Panc1 (cell line): ENCODE measurements around the gene POLDIP3. TPM values are rescaled to one million over a fixed set of nuclear protein-coding genes. Genes with fewer than 3 reads are reported as not detected.

ENCODE experiments used
- ATAC-seq: fragments of 200-7000 bp; cut with Tn5 transposase; 2 replicates; pipeline ENCODE4 v1.9.1; 2020; ENCODE audit warnings: mild to moderate bottlenecking, moderate library complexity
- BruUV-seq: library from RNA; stranded (reverse); fragments of 400-500 nt; replicated peaks from 2 replicates; lab custom pipeline; 2021; lab: Mats Ljungman, UMichigan
- CTCF ChIA-PET: fragments of 300-600 bp; sonication (Branson Sonifier 250); formaldehyde crosslinking; loops from one replicate; lab custom pipeline; 2022; ENCODE audit warnings: antibody characterized with exemption; lab: Charles Lee
- POLR2A ChIA-PET: fragments of 300-600 bp; sonication (Branson Sonifier 250); formaldehyde crosslinking; loops from one replicate; lab custom pipeline; 2022; ENCODE audit warnings: antibody characterized with exemption; lab: Charles Lee
- DNase-seq: peaks from one replicate; pipeline ENCODE4 v3.0.0-alpha.2; 2010; ENCODE audit warnings: low read depth, low spot score
- H3K27ac ChIP-seq: 2 replicates; pipeline ENCODE4 v1.5.1; 2011; ENCODE audit warnings: mild to moderate bottlenecking, low read length, inconsistent platforms
- H3K27me3 ChIP-seq: fragments of 200-500 bp; sonication (Bioruptor generic); 2 replicates; pipeline ENCODE4 v1.6.0; 2014; ENCODE audit warnings: low read length, inconsistent platforms; ENCODE audit not compliant: control insufficient read depth, insufficient read depth
- H3K36me3 ChIP-seq: fragments of 200-500 bp; sonication (Bioruptor generic); 2 replicates; pipeline ENCODE4 v1.5.1; 2014; ENCODE audit warnings: inconsistent platforms, mild to moderate bottlenecking, low read length, moderate library complexity; ENCODE audit not compliant: control insufficient read depth, insufficient read depth
- H3K4me1 ChIP-seq: 2 replicates; pipeline ENCODE4 v1.5.1; 2011; ENCODE audit warnings: inconsistent platforms, mild to moderate bottlenecking, low read length, moderate library complexity; ENCODE audit not compliant: control insufficient read depth, insufficient read depth
- H3K4me3 ChIP-seq, 2 experiments: 2 replicates each; pipeline ENCODE4 v1.5.1; 2011 to 2012; ENCODE audit warnings: low read depth in 2 of 2, low read length in 2 of 2, mild to moderate bottlenecking in 2 of 2, inconsistent platforms in 1 of 2, moderate library complexity in 1 of 2
- H3K9me3 ChIP-seq: fragments of 200-500 bp; sonication (Bioruptor generic); 2 replicates; pipeline ENCODE4 v1.5.1; 2014; ENCODE audit warnings: low read depth, mild to moderate bottlenecking, inconsistent platforms, low read length, moderate library complexity; ENCODE audit not compliant: control insufficient read depth, insufficient read depth
- POLR2AphosphoS5 ChIP-seq: IDR thresholded peaks from 2 replicates; pipeline ENCODE4 v1.6.1; 2012; ENCODE audit warnings: mild to moderate bottlenecking, low read depth, low read length, moderate library complexity
- SIN3A ChIP-seq: IDR thresholded peaks from 2 replicates; pipeline ENCODE4 v1.6.1; 2012; ENCODE audit warnings: low read depth, mild to moderate bottlenecking, low read length, moderate library complexity, borderline replicate concordance; ENCODE audit not compliant: insufficient read depth
- TCF7L2 ChIP-seq: IDR thresholded peaks from 2 replicates; pipeline ENCODE4 v1.6.1; 2011; ENCODE audit warnings: mild to moderate bottlenecking, low read depth, low read length, inconsistent platforms
- in situ Hi-C: cut with HindIII; loops from 2 replicates; pipeline ENCODE4 v1.10.0; 2016; ENCODE audit warnings: low sequenced_read_pairs, low pct_unique_long_range_greater_than_20kb
- intact Hi-C: fragments of 100-400 bp; cut with micrococcal nuclease; formaldehyde crosslinking; loops from one replicate; pipeline ENCODE4 v1.10.0; 2022; ENCODE audit not compliant: unreplicated experiment
- total RNA-seq: library from RNA; stranded (reverse); gene quantifications from one replicate; pipeline ENCODE4 v1.2.1, GENCODE V29; 2021; ENCODE audit not compliant: unreplicated experiment
- TF ChIP-seq, protein P1 (sequence below): fragments of 450-650 bp; IDR thresholded peaks from 2 replicates; pipeline ENCODE4 v1.5.1; 2017; ENCODE audit warnings: mild to moderate bottlenecking
- TF ChIP-seq, protein P2 (sequence below), 2 experiments: IDR thresholded peaks; 2 replicates each; pipeline ENCODE4 v1.6.1; 2011 to 2012; ENCODE audit warnings: low read depth in 2 of 2, control low read depth in 1 of 2, low read length in 1 of 2, mild to moderate bottlenecking in 1 of 2, moderate library complexity in 1 of 2; ENCODE audit not compliant: insufficient read depth in 1 of 2

The POLDIP3 gene
- total RNA-seq, 1 experiment from 2014 or later = 46.6 TPM

GRCh38 chr22:42602470-42602869, 12.2 kb downstream of the POLDIP3 start:
- BruUV-seq = no TSS peak
- H3K27me3 ChIP-seq = no peaks in the 10 kb centered on the region
- H3K36me3 ChIP-seq = peaks cover 12% of the 10 kb centered on the region; the same call in 1 of the 2 replicates
- no peaks in the 10 kb centered on the region for H3K9me3 ChIP-seq
- DNase-seq (no peak), ATAC-seq (no peak)
- ChIA-PET CTCF (no interaction called here), POLR2A (no interaction called here)
- H3K27ac ChIP-seq = no peak overlapping the region
- in situ Hi-C loops = no loop called here
- no peak overlapping the region for H3K4me3 ChIP-seq
- intact Hi-C loops = no loop called here
- TF ChIP-seq TCF7L2 (no peak), POLR2AphosphoS5 (no peak), SIN3A (no peak)
- TF ChIP-seq, protein P1, sequence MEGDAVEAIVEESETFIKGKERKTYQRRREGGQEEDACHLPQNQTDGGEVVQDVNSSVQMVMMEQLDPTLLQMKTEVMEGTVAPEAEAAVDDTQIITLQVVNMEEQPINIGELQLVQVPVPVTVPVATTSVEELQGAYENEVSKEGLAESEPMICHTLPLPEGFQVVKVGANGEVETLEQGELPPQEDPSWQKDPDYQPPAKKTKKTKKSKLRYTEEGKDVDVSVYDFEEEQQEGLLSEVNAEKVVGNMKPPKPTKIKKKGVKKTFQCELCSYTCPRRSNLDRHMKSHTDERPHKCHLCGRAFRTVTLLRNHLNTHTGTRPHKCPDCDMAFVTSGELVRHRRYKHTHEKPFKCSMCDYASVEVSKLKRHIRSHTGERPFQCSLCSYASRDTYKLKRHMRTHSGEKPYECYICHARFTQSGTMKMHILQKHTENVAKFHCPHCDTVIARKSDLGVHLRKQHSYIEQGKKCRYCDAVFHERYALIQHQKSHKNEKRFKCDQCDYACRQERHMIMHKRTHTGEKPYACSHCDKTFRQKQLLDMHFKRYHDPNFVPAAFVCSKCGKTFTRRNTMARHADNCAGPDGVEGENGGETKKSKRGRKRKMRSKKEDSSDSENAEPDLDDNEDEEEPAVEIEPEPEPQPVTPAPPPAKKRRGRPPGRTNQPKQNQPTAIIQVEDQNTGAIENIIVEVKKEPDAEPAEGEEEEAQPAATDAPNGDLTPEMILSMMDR = no peak
- TF ChIP-seq, protein P2, sequence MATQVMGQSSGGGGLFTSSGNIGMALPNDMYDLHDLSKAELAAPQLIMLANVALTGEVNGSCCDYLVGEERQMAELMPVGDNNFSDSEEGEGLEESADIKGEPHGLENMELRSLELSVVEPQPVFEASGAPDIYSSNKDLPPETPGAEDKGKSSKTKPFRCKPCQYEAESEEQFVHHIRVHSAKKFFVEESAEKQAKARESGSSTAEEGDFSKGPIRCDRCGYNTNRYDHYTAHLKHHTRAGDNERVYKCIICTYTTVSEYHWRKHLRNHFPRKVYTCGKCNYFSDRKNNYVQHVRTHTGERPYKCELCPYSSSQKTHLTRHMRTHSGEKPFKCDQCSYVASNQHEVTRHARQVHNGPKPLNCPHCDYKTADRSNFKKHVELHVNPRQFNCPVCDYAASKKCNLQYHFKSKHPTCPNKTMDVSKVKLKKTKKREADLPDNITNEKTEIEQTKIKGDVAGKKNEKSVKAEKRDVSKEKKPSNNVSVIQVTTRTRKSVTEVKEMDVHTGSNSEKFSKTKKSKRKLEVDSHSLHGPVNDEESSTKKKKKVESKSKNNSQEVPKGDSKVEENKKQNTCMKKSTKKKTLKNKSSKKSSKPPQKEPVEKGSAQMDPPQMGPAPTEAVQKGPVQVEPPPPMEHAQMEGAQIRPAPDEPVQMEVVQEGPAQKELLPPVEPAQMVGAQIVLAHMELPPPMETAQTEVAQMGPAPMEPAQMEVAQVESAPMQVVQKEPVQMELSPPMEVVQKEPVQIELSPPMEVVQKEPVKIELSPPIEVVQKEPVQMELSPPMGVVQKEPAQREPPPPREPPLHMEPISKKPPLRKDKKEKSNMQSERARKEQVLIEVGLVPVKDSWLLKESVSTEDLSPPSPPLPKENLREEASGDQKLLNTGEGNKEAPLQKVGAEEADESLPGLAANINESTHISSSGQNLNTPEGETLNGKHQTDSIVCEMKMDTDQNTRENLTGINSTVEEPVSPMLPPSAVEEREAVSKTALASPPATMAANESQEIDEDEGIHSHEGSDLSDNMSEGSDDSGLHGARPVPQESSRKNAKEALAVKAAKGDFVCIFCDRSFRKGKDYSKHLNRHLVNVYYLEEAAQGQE (IDR thresholded peaks at IDR 0.05; ENCODE audit: insufficient read depth in 1 of 2, low read depth in 2 of 2, low read length in 1 of 2) = no peak
- no peaks in the 10 kb centered on the region for H3K4me1 ChIP-seq

DNA sequence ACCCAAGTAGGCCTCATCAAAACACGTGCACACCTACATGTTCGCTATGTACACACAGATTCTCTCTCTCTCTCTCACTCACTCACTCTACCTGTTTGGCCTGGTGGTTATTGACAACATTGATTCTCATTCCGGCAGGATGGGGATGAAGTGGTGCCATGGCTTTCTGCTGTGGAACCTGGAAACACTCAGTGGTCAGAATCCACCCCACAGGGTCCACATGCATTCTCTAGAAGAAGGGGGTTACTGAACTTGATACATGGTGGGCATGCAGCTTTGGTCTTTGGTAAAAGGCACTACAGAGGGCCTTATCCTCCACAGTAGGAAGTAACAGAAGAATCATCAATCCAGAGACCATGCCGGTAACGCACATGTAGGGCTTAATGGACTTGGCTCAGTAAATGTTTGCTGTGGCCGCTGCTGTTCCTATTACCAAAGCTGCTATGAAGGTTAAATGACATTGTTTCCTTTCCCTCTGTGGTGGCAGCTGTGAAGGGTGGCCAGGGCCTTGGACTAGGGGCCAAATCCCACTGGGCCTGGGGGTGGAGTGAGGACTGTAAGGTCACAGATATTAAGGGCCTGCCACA, 12.7 kb downstream of the POLDIP3 start:
- no peak overlapping the region for H3K4me3 ChIP-seq
- ChIA-PET CTCF (no interaction called here), POLR2A (no interaction called here)
- peaks cover 12% of the 10 kb centered on the region; the same call in 1 of the 2 replicates for H3K36me3 ChIP-seq
- H3K4me1 ChIP-seq = no peaks in the 10 kb centered on the region
- DNase-seq = no peak
- no peaks in the 10 kb centered on the region for H3K27me3 ChIP-seq
- TF ChIP-seq POLR2AphosphoS5 (no peak), TCF7L2 (no peak), SIN3A (no peak)
- TF ChIP-seq, protein P2 (IDR thresholded peaks at IDR 0.05; ENCODE audit: insufficient read depth in 1 of 2, low read depth in 2 of 2, low read length in 1 of 2) = no peak
- TF ChIP-seq, protein P1 = no peak
- ATAC-seq = no peak
- intact Hi-C loops (no loop called here), in situ Hi-C loops (no loop called here)
- no peaks in the 10 kb centered on the region for H3K9me3 ChIP-seq
- BruUV-seq = TSS peak; percentile 19
- H3K27ac ChIP-seq = no peak overlapping the region
